T47D (cell line): ENCODE measurements around the gene LRP5.

Experiments
- DNase-seq, 2 experiments: peaks; one replicate each; pipeline versions ENCODE4 v3.0.0 to v3.0.0-alpha.2; 2011 to 2012; ENCODE audit warnings: low read depth in 1 of 2, low spot score in 1 of 2
- JUND ChIP-seq: IDR thresholded peaks from 2 replicates; pipeline ENCODE4 v1.6.1; 2012; ENCODE audit warnings: low read depth
- in situ Hi-C: cut with HindIII; loops from 2 replicates; pipeline ENCODE4 v1.10.0; 2016; ENCODE audit warnings: low sequenced_read_pairs, low pct_unique_long_range_greater_than_20kb

LRP5 gene

GRCh38 chr11:68321293-68322051 is 9.1 kb downstream of the LRP5 start:
- DNase-seq: no peak
- in situ Hi-C loops: no loop called here
- no peak for TF ChIP-seq JUND

- no peak for DNase-seq
- TF ChIP-seq JUND: no peak
- in situ Hi-C loops: no loop called here
Observed at GRCh38 chr11:68322052-68322430, 9.7 kb downstream of the LRP5 start.

GRCh38 chr11:68324241-68324640 is 11.8 kb downstream of the LRP5 start:
- in situ Hi-C loops: no loop called here
- no peak for DNase-seq
- no peak for TF ChIP-seq JUND

- no peak for DNase-seq
- in situ Hi-C loops: no loop called here
- TF ChIP-seq JUND: no peak
Observed at GRCh38 chr11:68324695-68325094, 12.3 kb downstream of the LRP5 start.

GRCh38 chr11:68325183-68325906 is 13.0 kb downstream of the LRP5 start:
- no peak for TF ChIP-seq JUND
- DNase-seq: no peak
- in situ Hi-C loops: no loop called here

GRCh38 chr11:68325907-68326220 is 13.5 kb downstream of the LRP5 start:
- DNase-seq: no peak
- in situ Hi-C loops: no loop called here
- no peak for TF ChIP-seq JUND

- in situ Hi-C loops: no loop called here
- DNase-seq: no peak
- no peak for TF ChIP-seq JUND
Observed at GRCh38 chr11:68326334-68327215, 14.2 kb downstream of the LRP5 start.

GRCh38 chr11:68327586-68328370 is 15.4 kb downstream of the LRP5 start:
- DNase-seq: no peak
- in situ Hi-C loops: no loop called here
- TF ChIP-seq JUND: no peak

GRCh38 chr11:68328374-68329091 is 16.1 kb downstream of the LRP5 start:
- no peak for TF ChIP-seq JUND
- DNase-seq: no peak

GRCh38 chr11:68329536-68329935 is 17.1 kb downstream of the LRP5 start:
- in situ Hi-C loops: no loop called here
- DNase-seq: no peak
- no peak for TF ChIP-seq JUND

More at GRCh38 chr11:68328374-68329091, 16.1 kb downstream of the LRP5 start:
- in situ Hi-C loops: no loop called here

GRCh38 chr11:68329978-68330699 is 17.7 kb downstream of the LRP5 start:
- no peak for DNase-seq
- in situ Hi-C loops: no loop called here
- TF ChIP-seq JUND: no peak
